GM06990 (cell line): Measurements from ENCODE around the gene EGFLAM.

Experiments used
- DNase-seq: peaks from one replicate; pipeline ENCODE4 v3.0.0-alpha.2; 2011; ENCODE audit not compliant: insufficient read length; ENCODE audit errors: extremely low read depth
- H3K27me3 ChIP-seq: replicated peaks from 2 replicates; pipeline ENCODE4 v1.6.0; 2011; ENCODE audit warnings: low read length; ENCODE audit not compliant: control insufficient read depth, insufficient read depth
- H3K36me3 ChIP-seq: 2 replicates; pipeline ENCODE4 v1.5.1; 2011; ENCODE audit warnings: low read length; ENCODE audit not compliant: control insufficient read depth, insufficient read depth
- H3K4me3 ChIP-seq: replicated peaks from 2 replicates; pipeline ENCODE4 v1.5.1; 2011; ENCODE audit warnings: low read depth, mild to moderate bottlenecking, control low read depth, low read length
- TF ChIP-seq, protein P1 (sequence below): IDR thresholded peaks from 2 replicates; pipeline ENCODE4 v1.5.1; 2011; ENCODE audit warnings: low read length, control low read depth, mild to moderate bottlenecking, inconsistent platforms; ENCODE audit not compliant: insufficient read depth, poor library complexity, severe bottlenecking

The EGFLAM gene

DNA sequence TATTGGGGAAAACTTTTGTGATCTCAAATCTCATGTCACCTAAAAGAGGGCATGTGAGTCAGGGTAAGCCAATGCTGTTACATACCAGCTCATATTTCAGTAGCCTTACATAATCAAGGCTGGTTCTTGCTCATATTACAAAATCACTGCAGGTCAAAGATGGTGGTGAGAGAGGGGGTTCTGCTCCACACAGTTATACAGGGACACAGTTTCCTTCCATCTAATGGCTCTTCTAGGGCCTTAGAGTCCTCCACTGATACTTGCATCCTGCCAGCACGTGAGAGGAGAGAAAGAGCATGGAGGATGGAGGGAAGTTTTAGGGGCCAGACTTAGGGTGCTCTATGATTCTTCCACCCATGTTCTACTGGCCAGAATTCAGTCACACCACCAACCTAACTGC, 168.1 kb downstream of the EGFLAM start:
- no peaks in the 10 kb centered on the region for H3K36me3 ChIP-seq
- H3K27me3 ChIP-seq = peaks cover 1% of the 10 kb centered on the region; the same call in 1 of the 2 replicates
- no peak overlapping the region for H3K4me3 ChIP-seq
- TF ChIP-seq, protein P1, sequence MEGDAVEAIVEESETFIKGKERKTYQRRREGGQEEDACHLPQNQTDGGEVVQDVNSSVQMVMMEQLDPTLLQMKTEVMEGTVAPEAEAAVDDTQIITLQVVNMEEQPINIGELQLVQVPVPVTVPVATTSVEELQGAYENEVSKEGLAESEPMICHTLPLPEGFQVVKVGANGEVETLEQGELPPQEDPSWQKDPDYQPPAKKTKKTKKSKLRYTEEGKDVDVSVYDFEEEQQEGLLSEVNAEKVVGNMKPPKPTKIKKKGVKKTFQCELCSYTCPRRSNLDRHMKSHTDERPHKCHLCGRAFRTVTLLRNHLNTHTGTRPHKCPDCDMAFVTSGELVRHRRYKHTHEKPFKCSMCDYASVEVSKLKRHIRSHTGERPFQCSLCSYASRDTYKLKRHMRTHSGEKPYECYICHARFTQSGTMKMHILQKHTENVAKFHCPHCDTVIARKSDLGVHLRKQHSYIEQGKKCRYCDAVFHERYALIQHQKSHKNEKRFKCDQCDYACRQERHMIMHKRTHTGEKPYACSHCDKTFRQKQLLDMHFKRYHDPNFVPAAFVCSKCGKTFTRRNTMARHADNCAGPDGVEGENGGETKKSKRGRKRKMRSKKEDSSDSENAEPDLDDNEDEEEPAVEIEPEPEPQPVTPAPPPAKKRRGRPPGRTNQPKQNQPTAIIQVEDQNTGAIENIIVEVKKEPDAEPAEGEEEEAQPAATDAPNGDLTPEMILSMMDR = no peak
- no peak for DNase-seq

DNA sequence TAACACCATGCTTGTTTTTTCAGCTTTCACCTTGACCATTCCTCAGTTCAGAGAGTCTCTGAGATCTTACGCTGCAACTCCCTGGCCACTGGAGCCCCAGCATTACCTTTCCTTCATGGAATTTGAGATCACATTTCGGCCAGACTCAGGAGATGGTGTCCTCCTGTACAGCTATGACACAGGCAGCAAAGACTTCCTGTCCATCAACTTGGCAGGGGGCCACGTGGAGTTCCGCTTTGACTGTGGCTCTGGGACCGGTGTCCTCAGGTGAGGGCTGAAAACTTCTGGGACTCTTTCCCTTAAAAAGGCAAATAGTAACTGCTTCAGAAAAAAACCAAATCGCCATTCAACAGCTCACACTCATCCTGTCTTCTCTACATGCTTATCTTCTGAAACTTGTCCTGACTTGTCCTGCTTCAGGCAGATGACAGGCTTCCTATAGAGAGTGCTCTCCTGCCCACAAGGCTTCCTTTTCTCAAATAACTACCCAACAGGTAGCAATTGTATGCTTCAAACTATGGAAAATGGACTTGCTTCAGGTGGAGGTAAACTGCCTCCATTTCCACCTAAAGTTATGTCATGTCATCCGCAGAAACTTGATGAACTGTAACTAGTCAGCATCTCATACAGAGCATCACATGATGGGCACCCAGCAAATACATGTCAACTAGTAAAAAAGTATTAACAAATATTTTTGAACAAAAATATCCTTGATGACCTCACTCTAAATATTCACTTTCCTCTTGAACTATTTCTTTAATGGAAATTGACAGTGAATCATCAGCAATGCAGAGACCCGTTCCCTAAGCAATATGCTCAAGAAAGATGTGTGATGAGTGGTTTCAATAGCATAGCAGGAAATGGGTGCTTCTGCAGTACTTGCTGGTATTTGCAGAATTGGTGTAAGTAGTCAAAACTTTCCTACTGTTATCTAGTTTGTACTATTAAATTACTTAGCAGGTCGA, 168.9 kb downstream of the EGFLAM start:
- DNase-seq = no peak
- Histone ChIP-seq H3K4me3 (no peak overlapping the region), H3K27me3 (no peaks in the 10 kb centered on the region), H3K36me3 (no peaks in the 10 kb centered on the region)
- TF ChIP-seq, protein P1 = no peak

DNA sequence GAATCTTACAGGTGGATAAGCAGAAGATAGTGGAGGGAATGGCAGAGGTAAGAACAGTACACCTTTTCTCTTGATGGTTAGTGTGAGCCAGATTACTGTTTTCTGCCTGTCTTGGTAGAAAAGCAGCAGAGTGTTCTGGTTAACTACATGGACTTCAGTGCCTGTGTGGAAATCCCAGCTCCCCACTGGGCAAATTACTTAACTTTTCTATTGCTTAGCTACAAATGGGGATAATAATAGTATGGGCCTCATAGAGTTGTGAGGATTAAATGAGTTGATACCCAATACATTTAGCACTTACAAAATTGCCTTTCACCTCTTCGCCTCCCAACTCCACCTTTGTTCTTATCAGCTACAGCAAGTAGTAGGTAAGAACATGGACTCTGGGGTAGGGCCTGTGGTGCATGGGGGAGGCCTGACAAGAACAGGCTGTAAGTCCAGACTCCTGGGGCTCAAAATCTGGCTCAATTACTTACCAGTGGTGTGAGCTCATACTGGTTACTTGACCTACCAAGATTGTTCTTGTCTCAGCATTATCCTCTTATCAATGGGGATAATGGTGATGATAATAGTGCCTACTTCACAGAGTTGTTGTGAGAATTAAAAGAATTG, 173.0 kb downstream of the EGFLAM start:
- TF ChIP-seq, protein P1 = no peak
- DNase-seq = no peak
- Histone ChIP-seq H3K4me3 (no peak overlapping the region), H3K36me3 (no peaks in the 10 kb centered on the region), H3K27me3 (no peaks in the 10 kb centered on the region; the same call in none of the 2 replicates)

DNA sequence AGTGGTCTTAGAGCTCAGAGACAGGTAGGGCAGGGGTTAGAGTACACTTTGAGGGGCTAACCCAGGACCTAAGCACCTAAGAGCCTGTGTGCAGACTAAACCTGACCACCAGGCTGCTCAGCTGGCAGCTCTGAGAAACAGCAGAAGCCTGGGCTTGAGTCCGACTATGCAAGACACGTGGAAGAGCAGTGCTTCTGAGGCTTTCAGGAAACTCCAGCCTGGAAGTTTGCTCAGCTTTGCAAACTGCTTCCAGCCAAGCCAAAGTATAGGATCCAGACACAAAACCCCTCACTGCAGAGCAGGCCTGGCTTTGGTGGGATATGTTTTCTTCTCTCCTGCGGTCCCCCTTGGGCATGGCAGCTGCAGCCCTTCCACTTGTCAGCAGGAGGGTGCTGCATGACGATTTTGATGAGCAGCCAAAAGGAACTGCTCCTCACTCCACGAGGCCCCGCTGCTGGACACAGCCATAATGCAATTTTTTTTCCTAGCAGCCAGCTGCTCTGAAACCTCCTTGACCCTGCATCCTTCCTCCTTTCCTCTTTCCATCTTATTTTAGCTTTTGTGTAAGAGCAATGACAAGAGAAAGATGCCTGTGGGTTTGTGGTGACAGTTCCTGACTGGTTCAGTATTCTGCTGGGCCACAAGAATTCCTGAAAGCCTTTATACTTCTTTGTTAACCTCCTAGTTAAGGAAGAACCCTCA, 175.0 kb downstream of the EGFLAM start:
- Histone ChIP-seq H3K36me3 (no peaks in the 10 kb centered on the region), H3K27me3 (no peaks in the 10 kb centered on the region; the same call in none of the 2 replicates), H3K4me3 (no peak overlapping the region)
- DNase-seq = no peak
- TF ChIP-seq, protein P1 = no peak

DNA sequence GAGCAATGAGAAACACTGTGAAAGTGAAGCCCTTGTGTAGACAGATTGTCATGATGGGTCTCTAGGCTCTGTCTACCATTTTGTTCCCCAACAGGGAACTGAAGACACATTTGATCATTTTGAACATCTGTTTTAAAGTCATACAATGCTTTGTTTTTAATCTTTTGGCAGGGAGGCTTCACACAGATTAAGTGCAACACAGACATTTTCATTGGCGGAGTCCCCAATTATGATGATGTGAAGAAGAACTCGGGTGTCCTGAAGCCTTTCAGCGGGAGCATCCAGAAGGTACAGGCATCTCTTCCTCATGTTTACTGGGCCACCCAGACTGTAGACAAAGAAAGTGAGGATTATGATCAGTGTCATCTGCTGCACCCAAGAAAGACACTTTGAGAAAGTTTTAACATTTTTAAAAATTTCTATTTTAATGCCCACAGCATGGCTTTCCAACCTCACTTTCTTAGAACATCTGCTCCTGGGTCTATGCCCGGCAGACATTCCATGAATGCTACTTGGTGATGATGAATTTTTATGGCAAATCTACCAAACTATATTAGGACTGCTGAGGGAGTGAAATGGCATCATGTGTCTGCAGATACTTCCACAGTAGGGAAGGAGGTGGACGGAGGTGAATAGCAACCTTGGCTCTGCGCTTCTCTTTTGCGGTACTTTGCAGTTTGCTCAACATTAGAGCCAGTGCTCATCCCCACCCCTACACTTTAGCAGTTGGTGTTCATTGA, 176.8 kb downstream of the EGFLAM start:
- Histone ChIP-seq H3K36me3 (no peaks in the 10 kb centered on the region), H3K27me3 (no peaks in the 10 kb centered on the region; the same call in none of the 2 replicates), H3K4me3 (no peak overlapping the region)
- TF ChIP-seq, protein P1 = no peak
- DNase-seq = no peak
